Hepatocyte (in vitro differentiated cells): ENCODE measurements around the gene CGAS.

ENCODE experiments used
- CTCF ChIP-seq: fragments of 200-600 bp; sonication (generic); IDR thresholded peaks from 2 replicates; pipeline ENCODE4 v1.5.1; 2016; ENCODE audit warnings: antibody characterized with exemption, mild to moderate bottlenecking; ENCODE audit not compliant: poor library complexity
- EZH2 ChIP-seq: fragments of 200-600 bp; sonication (generic); IDR thresholded peaks from 2 replicates; pipeline ENCODE4 v1.6.1; 2016; ENCODE audit warnings: antibody characterized with exemption, mild to moderate bottlenecking, borderline replicate concordance

- TF ChIP-seq EZH2 (no peak), CTCF (no peak)
These were observed 63.7 kb downstream of the CGAS start for GRCh38 chr6:73388433-73388799.
